Measurements from ENCODE around the gene KIAA1586.

Gene KIAA1586

DNA sequence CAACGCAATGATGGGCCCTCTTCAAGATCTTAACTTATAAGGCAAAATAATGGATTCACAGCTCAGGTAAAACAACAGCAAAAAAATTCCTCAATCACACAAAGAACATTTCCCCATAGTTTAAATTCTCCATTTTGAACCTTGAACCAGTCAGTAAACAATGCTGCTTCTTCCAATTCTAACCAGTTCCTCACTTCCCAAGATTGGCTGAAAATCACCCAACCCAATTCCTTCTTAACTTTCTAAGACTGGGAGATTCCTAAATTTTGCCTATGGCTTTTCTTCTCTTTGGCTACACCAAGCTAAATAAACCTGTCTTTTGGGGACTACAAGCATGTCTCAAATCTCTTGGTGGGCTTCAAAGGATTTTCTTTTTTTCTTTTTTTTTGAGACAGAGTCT, 40.4 kb downstream of the KIAA1586 start:
- Histone ChIP-seq H3K4me2 (ENCODE audit: low read length) (no peak overlapping the region), H4K12ac (ENCODE audit: low read depth, low read length) (no peak overlapping the region), H2AFZ (ENCODE audit: insufficient read depth, low read length, poor library complexity) (no peak overlapping the region), H3K79me1 (ENCODE audit: low read length) (peaks cover 3% of the 10 kb centered on the region), H3K18ac (ENCODE audit: low read length) (no peak overlapping the region), H2AK5ac (ENCODE audit: low read length) (no peak overlapping the region), H3K4me3 (ENCODE audit: low read depth, low read length) (no peak overlapping the region), H3K9me3 (ENCODE audit: insufficient read depth, low read depth, low read length) (no peaks in the 10 kb centered on the region), H3K23ac (ENCODE audit: low read length) (no peak overlapping the region), H3K14ac (ENCODE audit: low read length) (no peak overlapping the region), H4K91ac (ENCODE audit: low read depth, low read length) (no peak overlapping the region), H3K27ac (ENCODE audit: low read depth, low read length) (no peak overlapping the region), H3K4ac (ENCODE audit: low read depth, low read length) (no peak overlapping the region), H4K8ac (ENCODE audit: low read depth, low read length) (no peak overlapping the region), H3K4me1 (ENCODE audit: control insufficient read depth in 1 of 2, insufficient read depth in 2 of 2, low read length in 2 of 2) (peaks cover 0 to 4% of the 10 kb centered on the region in 2 experiments), H3K9ac (ENCODE audit: low read length) (no peak overlapping the region), H2BK5ac (ENCODE audit: low read depth, low read length, poor library complexity) (no peak overlapping the region), H3K79me2 (ENCODE audit: control insufficient read depth, insufficient read depth, low read length, poor library complexity) (peaks cover 2% of the 10 kb centered on the region), H3K36me3 (ENCODE audit: control insufficient read depth in 1 of 2, insufficient read depth in 2 of 2, low read length in 2 of 2) (no peaks in the 10 kb centered on the region), H2BK120ac (ENCODE audit: insufficient read depth, low read length, poor library complexity) (no peak overlapping the region), H3K27me3 (ENCODE audit: insufficient read depth, low read length) (no peaks in the 10 kb centered on the region), H2BK12ac (ENCODE audit: low read length) (no peak overlapping the region)
- peak in 1 of 2 donors; percentile 43 for DNase-seq
- no CpG with 5 or more reads among the region's 1 CpG for WGBS (ENCODE audit: extremely low coverage, insufficient coverage, insufficient read length)

DNA sequence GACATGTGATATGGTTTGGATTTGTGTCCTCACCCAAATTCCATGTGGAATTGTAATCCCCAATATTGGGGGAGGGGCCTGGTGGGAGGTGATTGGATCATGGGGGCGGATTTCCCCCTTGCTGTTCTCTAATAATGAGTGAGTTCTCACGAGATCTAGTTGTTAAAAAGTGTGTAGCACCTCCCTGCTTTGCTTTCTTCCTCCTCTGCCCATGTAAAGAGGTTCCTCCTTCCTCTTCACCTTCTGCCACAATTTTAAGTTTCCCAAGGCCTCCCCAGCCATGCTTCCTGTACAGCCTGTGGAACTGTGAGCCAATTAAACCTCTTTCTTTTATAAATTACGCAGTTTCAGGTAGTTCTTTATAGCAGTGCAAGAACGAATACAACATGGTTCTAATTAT, 41.4 kb downstream of the KIAA1586 start:
- Histone ChIP-seq H3K4ac (ENCODE audit: low read depth, low read length) (no peak overlapping the region), H3K79me2 (ENCODE audit: control insufficient read depth, insufficient read depth, low read length, poor library complexity) (peaks cover 2% of the 10 kb centered on the region), H3K36me3 (ENCODE audit: control insufficient read depth in 1 of 2, insufficient read depth in 2 of 2, low read length in 2 of 2) (no peaks in the 10 kb centered on the region), H3K4me3 (ENCODE audit: low read depth, low read length) (no peak overlapping the region), H4K8ac (ENCODE audit: low read depth, low read length) (no peak overlapping the region), H2BK5ac (ENCODE audit: low read depth, low read length, poor library complexity) (no peak overlapping the region), H3K23ac (ENCODE audit: low read length) (no peak overlapping the region), H3K9ac (ENCODE audit: low read length) (no peak overlapping the region), H4K12ac (ENCODE audit: low read depth, low read length) (no peak overlapping the region), H2BK12ac (ENCODE audit: low read length) (no peak overlapping the region), H3K4me1 (ENCODE audit: control insufficient read depth in 1 of 2, insufficient read depth in 2 of 2, low read length in 2 of 2) (peaks cover 0 to 2% of the 10 kb centered on the region in 2 experiments), H2AFZ (ENCODE audit: insufficient read depth, low read length, poor library complexity) (no peak overlapping the region), H3K27ac (ENCODE audit: low read depth, low read length) (no peak overlapping the region), H2BK120ac (ENCODE audit: insufficient read depth, low read length, poor library complexity) (no peak overlapping the region), H3K79me1 (ENCODE audit: low read length) (peaks cover 3% of the 10 kb centered on the region), H3K18ac (ENCODE audit: low read length) (no peak overlapping the region), H4K91ac (ENCODE audit: low read depth, low read length) (no peak overlapping the region), H2AK5ac (ENCODE audit: low read length) (no peak overlapping the region), H3K14ac (ENCODE audit: low read length) (no peak overlapping the region), H3K4me2 (ENCODE audit: low read length) (no peak overlapping the region), H3K27me3 (ENCODE audit: insufficient read depth, low read length) (no peaks in the 10 kb centered on the region), H3K9me3 (ENCODE audit: insufficient read depth, low read depth, low read length) (no peaks in the 10 kb centered on the region)
- no CpG with 5 or more reads among the region's 4 CpGs for WGBS (ENCODE audit: extremely low coverage, insufficient coverage, insufficient read length)
- no peak for DNase-seq

DNA sequence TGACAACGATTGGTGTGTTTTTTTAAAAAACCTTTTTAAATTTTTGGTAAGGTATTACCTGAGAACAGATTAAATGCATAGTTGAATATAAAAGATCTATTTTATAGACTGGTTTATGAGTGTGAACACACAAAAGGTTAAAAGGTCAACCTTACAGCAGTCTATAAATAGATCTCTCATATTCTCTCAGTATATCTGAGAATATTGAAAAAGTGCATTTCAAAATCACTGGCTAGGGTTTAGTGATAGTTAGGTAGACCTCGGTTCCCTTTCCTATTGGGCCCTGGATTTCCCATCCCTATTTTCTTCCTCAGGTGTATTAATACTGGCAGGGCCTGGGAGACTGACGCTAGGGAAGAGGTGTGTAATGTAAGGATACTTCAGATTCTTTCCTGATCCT, 42.8 kb downstream of the KIAA1586 start:
- WGBS (ENCODE audit: extremely low coverage, insufficient coverage, insufficient read length) = no CpG with 5 or more reads among the region's 3 CpGs
- peak overlapping the region; percentile 65 for H3K4me2 ChIP-seq (ENCODE audit: low read length)
- no peak overlapping the region for H3K18ac ChIP-seq (ENCODE audit: low read length)
- no peak overlapping the region for H2BK12ac ChIP-seq (ENCODE audit: low read length)
- no peak overlapping the region for H2AFZ ChIP-seq (ENCODE audit: insufficient read depth, low read length, poor library complexity)
- peaks cover 3% of the 10 kb centered on the region for H3K79me1 ChIP-seq (ENCODE audit: low read length)
- no peak overlapping the region for H2BK5ac ChIP-seq (ENCODE audit: low read depth, low read length, poor library complexity)
- H3K79me2 ChIP-seq (ENCODE audit: control insufficient read depth, insufficient read depth, low read length, poor library complexity) = peaks cover 2% of the 10 kb centered on the region
- no peak overlapping the region for H3K14ac ChIP-seq (ENCODE audit: low read length)
- no peak overlapping the region for H2BK120ac ChIP-seq (ENCODE audit: insufficient read depth, low read length, poor library complexity)
- H3K36me3 ChIP-seq (ENCODE audit: control insufficient read depth in 1 of 2, insufficient read depth in 2 of 2, low read length in 2 of 2) = peaks cover 0 to 1% of the 10 kb centered on the region in 2 experiments
- peaks cover 0 to 2% of the 10 kb centered on the region in 2 experiments for H3K4me1 ChIP-seq (ENCODE audit: control insufficient read depth in 1 of 2, insufficient read depth in 2 of 2, low read length in 2 of 2)
- no peak overlapping the region for H3K23ac ChIP-seq (ENCODE audit: low read length)
- H4K8ac ChIP-seq (ENCODE audit: low read depth, low read length) = no peak overlapping the region
- H3K27me3 ChIP-seq (ENCODE audit: insufficient read depth, low read length) = no peaks in the 10 kb centered on the region
- no peak for DNase-seq
- no peak overlapping the region for H2AK5ac ChIP-seq (ENCODE audit: low read length)
- no peaks in the 10 kb centered on the region for H3K9me3 ChIP-seq (ENCODE audit: insufficient read depth, low read depth, low read length)
- no peak overlapping the region for H3K4ac ChIP-seq (ENCODE audit: low read depth, low read length)
- no peak overlapping the region for H3K4me3 ChIP-seq (ENCODE audit: low read depth, low read length)
- H3K9ac ChIP-seq (ENCODE audit: low read length) = no peak overlapping the region
- no peak overlapping the region for H4K91ac ChIP-seq (ENCODE audit: low read depth, low read length)
- no peak overlapping the region for H4K12ac ChIP-seq (ENCODE audit: low read depth, low read length)
- no peak overlapping the region for H3K27ac ChIP-seq (ENCODE audit: low read depth, low read length)

DNA sequence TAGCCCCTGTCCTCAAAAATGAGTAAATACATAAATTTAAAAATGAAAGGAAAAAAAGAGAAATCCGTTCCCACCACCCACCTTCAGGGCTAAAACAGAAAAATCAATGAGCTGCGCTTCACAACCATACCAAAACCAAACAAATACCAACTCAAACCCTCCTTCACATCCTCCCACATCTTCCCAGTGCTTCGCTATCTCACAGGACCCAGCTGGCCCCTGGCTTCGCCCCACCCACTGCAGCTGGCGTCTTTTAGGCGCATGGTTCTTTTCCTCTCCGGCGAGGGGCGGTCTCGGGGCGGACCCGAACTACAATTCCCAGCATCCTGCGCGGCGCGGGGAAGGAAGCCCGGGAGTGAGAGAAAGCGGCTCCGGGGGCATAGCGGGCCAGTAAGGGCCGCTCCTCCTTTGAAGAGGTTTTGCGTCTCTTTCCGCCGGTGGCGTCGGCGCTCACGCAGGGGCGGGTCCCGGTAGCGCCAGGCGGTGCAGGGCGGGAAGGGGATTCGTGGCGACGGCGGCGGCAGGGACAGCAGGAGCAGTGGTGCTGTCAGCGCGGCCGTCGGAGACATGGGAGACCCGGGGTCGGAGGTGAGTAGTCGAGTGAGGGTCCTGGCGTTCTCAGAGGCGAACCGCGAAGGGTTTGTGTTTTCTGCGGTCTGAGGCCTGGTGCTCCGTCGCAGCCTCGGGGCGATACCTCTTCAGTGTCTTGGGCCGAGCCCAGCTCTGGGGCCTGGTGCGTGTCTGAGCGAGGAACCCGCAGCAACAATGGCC, 43.4 kb downstream of the KIAA1586 start, which contains the start of gene ZNF451:
Gene ZNF451, plus strand, starts transcription at position 502 of the 771 bp plus-strand sequence. Its CDS starts 66 bp downstream, at position 568.
- peak within 1 kb of the TSS; percentile 84 for H3K18ac ChIP-seq (ENCODE audit: low read length)
- no peak within 1 kb of the TSS for H3K23ac ChIP-seq (ENCODE audit: low read length)
- H4K91ac ChIP-seq (ENCODE audit: low read depth, low read length) = peak within 1 kb of the TSS; percentile 56
- no peaks in the 10 kb centered on the region for H3K9me3 ChIP-seq (ENCODE audit: insufficient read depth, low read depth, low read length)
- DNase-seq = peak; percentile 96 to 99
- peak within 1 kb of the TSS; percentile 65 for H3K4me2 ChIP-seq (ENCODE audit: low read length)
- no peak within 1 kb of the TSS for H3K9ac ChIP-seq (ENCODE audit: low read length)
- peak within 1 kb of the TSS; percentile 85 for H3K27ac ChIP-seq (ENCODE audit: low read depth, low read length)
- H3K36me3 ChIP-seq (ENCODE audit: control insufficient read depth in 1 of 2, insufficient read depth in 2 of 2, low read length in 2 of 2) = peaks cover 0 to 2% of the 10 kb centered on the region in 2 experiments
- peaks cover 3% of the 10 kb centered on the region for H3K79me1 ChIP-seq (ENCODE audit: low read length)
- H3K79me2 ChIP-seq (ENCODE audit: control insufficient read depth, insufficient read depth, low read length, poor library complexity) = peaks cover 3% of the 10 kb centered on the region
- no peak within 1 kb of the TSS for H2AK5ac ChIP-seq (ENCODE audit: low read length)
- H3K4me3 ChIP-seq (ENCODE audit: low read depth, low read length) = peak within 1 kb of the TSS; percentile 86
- H4K8ac ChIP-seq (ENCODE audit: low read depth, low read length) = peak within 1 kb of the TSS; percentile 93
- 100% methylated on average over 1 of the region's 58 CpGs for WGBS (ENCODE audit: extremely low coverage, insufficient coverage, insufficient read length)
- peak within 1 kb of the TSS; percentile 57 for H3K14ac ChIP-seq (ENCODE audit: low read length)
- H2BK5ac ChIP-seq (ENCODE audit: low read depth, low read length, poor library complexity) = peak within 1 kb of the TSS; percentile 51
- peak within 1 kb of the TSS; percentile 83 for H2AFZ ChIP-seq (ENCODE audit: insufficient read depth, low read length, poor library complexity)
- no peak within 1 kb of the TSS for H2BK12ac ChIP-seq (ENCODE audit: low read length)
- no peak within 1 kb of the TSS for H2BK120ac ChIP-seq (ENCODE audit: insufficient read depth, low read length, poor library complexity)
- H4K12ac ChIP-seq (ENCODE audit: low read depth, low read length) = no peak within 1 kb of the TSS
- H3K4me1 ChIP-seq (ENCODE audit: control insufficient read depth in 1 of 2, insufficient read depth in 2 of 2, low read length in 2 of 2) = peaks cover 0 to 2% of the 10 kb centered on the region in 2 experiments
- no peak within 1 kb of the TSS for H3K4ac ChIP-seq (ENCODE audit: low read depth, low read length)
- no peaks in the 10 kb centered on the region for H3K27me3 ChIP-seq (ENCODE audit: insufficient read depth, low read length)

Data from trophoblast cell (in vitro differentiated cells and primary cell).